ENCODE results near the gene PDZD7. TPM values are rescaled to one million over a fixed set of nuclear protein-coding genes. Genes with fewer than 3 reads are reported as not detected.

Gene PDZD7
- total and polyA plus RNA-seq, 12 donors = 0.13 to 0.66 (median 0.22) TPM; not detected in 1

DNA sequence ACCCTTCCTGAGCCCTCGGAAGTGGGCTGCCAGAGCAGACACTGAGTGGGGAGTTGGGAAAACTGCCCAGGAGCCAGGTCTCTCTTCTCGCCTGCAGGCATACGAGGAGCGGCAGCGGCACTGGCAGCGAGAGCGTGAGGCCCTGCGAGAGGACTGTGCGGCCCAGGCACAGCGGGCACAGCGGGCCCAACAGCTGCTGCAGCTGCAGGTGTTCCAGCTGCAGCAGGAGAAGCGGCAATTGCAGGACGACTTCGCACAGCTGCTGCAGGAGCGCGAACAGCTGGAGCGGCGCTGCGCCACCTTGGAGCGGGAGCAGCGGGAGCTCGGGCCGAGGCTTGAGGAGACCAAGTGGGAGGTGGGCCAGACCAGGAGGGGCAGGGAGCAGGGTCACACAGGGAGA is 25.6 kb downstream of the PDZD7 start:
- Histone ChIP-seq H3K4me1 (peaks cover 17 to 86% (median 48%) of the 10 kb centered on the region in 9 donors), H3K27me3 (no peaks in the 10 kb centered on the region), H3K4me3 (peak overlapping the region in 2 of 10 donors; percentile 3 to 4), H3K27ac (peak overlapping the region in 6 of 10 donors; percentile 34 to 65 (median 54)), H3K9me3 (no peaks in the 10 kb centered on the region), H3K36me3 (peaks cover 0 to 53% (median 40%) of the 10 kb centered on the region in 9 donors)
- TF ChIP-seq, protein P1, sequence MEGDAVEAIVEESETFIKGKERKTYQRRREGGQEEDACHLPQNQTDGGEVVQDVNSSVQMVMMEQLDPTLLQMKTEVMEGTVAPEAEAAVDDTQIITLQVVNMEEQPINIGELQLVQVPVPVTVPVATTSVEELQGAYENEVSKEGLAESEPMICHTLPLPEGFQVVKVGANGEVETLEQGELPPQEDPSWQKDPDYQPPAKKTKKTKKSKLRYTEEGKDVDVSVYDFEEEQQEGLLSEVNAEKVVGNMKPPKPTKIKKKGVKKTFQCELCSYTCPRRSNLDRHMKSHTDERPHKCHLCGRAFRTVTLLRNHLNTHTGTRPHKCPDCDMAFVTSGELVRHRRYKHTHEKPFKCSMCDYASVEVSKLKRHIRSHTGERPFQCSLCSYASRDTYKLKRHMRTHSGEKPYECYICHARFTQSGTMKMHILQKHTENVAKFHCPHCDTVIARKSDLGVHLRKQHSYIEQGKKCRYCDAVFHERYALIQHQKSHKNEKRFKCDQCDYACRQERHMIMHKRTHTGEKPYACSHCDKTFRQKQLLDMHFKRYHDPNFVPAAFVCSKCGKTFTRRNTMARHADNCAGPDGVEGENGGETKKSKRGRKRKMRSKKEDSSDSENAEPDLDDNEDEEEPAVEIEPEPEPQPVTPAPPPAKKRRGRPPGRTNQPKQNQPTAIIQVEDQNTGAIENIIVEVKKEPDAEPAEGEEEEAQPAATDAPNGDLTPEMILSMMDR (IDR thresholded peaks at IDR 0.05) = no peak
- ATAC-seq = no peak
- 78 to 79% methylated on average over 23 of the region's 23 CpGs for WGBS, 2 donors
- intact Hi-C loops (cut with DNase I) = no loop called here
- no peak for DNase-seq

DNA sequence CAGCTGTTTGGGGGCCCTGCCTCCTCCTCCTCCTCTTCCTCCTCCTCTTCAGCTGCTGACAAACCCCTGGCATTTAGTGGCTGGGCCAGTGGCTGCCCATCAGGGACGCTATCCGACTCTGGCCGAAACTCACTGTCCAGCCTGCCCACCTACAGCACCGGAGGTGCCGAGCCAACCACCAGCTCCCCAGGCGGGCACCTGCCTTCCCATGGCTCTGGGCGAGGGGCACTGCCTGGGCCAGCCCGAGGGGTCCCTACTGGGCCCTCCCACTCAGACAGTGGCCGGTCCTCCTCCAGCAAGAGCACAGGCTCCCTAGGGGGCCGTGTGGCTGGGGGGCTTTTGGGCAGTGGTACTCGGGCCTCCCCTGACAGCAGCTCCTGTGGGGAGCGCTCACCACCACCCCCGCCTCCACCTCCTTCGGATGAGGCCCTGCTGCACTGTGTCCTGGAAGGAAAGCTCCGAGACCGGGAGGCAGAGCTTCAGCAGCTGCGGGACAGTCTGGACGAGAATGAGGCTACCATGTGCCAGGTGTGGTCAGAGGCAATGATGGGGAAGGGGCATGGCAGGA is 27.2 kb downstream of the PDZD7 start:
- H3K36me3 ChIP-seq = peaks cover 0 to 53% (median 40%) of the 10 kb centered on the region in 9 donors
- H3K9me3 ChIP-seq = no peaks in the 10 kb centered on the region
- no peak overlapping the region for H3K4me3 ChIP-seq
- DNase-seq (no peak), ATAC-seq (no peak)
- H3K4me1 ChIP-seq = peaks cover 17 to 87% (median 48%) of the 10 kb centered on the region in 9 donors
- TF ChIP-seq, protein P1 (IDR thresholded peaks at IDR 0.05) = no peak
- intact Hi-C loops (cut with DNase I) = no loop called here
- 86 to 88% methylated on average over 18 of the region's 18 CpGs for WGBS, 2 donors
- H3K27ac ChIP-seq = peak overlapping the region in 6 of 10 donors; percentile 3 to 78 (median 44)
- no peaks in the 10 kb centered on the region for H3K27me3 ChIP-seq

DNA sequence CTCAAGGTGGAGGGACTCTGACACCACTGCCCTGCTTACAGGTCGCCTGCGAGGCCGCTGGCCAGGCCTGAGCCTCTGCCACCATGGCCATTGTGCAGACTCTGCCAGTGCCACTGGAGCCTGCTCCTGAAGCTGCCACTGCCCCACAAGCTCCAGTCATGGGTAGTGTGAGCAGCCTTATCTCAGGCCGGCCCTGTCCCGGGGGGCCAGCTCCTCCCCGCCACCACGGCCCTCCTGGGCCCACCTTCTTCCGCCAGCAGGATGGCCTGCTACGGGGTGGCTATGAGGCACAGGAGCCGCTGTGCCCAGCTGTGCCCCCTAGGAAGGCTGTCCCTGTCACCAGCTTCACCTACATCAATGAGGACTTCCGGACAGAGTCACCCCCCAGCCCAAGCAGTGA is 28.5 kb downstream of the PDZD7 start:
- Histone ChIP-seq H3K36me3 (peaks cover 0 to 52% (median 40%) of the 10 kb centered on the region in 9 donors), H3K27ac (peak overlapping the region in 9 of 10 donors; percentile 99 to 100 (median 100)), H3K4me3 (peak overlapping the region in 1 of 10 donors; percentile 88), H3K9me3 (no peaks in the 10 kb centered on the region), H3K4me1 (peaks cover 14 to 87% (median 56%) of the 10 kb centered on the region in 9 donors), H3K27me3 (no peaks in the 10 kb centered on the region)
- 61 to 79% methylated on average over 11 of the region's 11 CpGs for WGBS, 2 donors
- ATAC-seq (no peak), DNase-seq (no peak)
- TF ChIP-seq, protein P1 (IDR thresholded peaks at IDR 0.05) = no peak
- intact Hi-C loops (cut with DNase I) = no loop called here

DNA sequence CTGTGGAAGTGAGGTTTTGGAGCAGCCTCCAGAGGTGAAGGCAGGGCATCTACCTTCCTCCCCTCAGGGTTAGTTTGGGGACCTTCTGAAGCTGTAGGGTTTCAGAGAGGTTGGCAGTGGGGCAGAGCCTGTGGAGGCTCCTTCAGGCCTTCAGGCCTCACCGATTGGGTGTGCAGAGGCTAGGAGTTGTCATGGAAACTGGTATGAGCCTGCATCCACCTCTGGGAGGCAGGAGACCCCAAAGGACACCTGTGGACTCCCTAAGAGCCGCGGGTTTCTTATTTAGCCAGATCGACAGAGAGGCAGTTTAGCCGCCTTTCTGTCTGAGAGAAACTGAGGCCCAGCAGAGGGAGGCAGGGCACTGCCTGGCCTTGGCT is 29.3 kb downstream of the PDZD7 start:
- peaks cover 15 to 84% (median 56%) of the 10 kb centered on the region in 9 donors for H3K4me1 ChIP-seq
- H3K9me3 ChIP-seq = no peaks in the 10 kb centered on the region
- no peak for DNase-seq
- ATAC-seq = no peak
- 45 to 46% methylated on average over 5 of the region's 5 CpGs for WGBS, 2 donors
- intact Hi-C loops (cut with DNase I) = no loop called here
- H3K27ac ChIP-seq = peak overlapping the region in 9 of 10 donors; percentile 99 to 100 (median 100)
- TF ChIP-seq, protein P1 (IDR thresholded peaks at IDR 0.05) = peak in 1 of 9 donors; percentile 4
- H3K36me3 ChIP-seq = peaks cover 0 to 44% (median 37%) of the 10 kb centered on the region in 9 donors
- peak overlapping the region in 9 of 10 donors; percentile 4 to 93 (median 85) for H3K4me3 ChIP-seq
- no peaks in the 10 kb centered on the region for H3K27me3 ChIP-seq

All from heart right ventricle (tissue), 16 donors.